Stimulated activated naive CD4-positive, alpha-beta T cell (primary cell): ENCODE results near the gene REL.
"Not testable (repeated sequence)": the region's sequence is repeated elsewhere in the genome, so short reads cannot be mapped to it uniquely, and the experiment has no call there.

Experiments used
- DNase-seq, 6 experiments: peaks; one replicate each; lab custom pipeline; 2025; lab: John Stamatoyannopoulos, UW

Gene REL

GRCh38 chr2:60925994-60926740 is 44.8 kb downstream of the REL start:
- no peak for DNase-seq

DNA sequence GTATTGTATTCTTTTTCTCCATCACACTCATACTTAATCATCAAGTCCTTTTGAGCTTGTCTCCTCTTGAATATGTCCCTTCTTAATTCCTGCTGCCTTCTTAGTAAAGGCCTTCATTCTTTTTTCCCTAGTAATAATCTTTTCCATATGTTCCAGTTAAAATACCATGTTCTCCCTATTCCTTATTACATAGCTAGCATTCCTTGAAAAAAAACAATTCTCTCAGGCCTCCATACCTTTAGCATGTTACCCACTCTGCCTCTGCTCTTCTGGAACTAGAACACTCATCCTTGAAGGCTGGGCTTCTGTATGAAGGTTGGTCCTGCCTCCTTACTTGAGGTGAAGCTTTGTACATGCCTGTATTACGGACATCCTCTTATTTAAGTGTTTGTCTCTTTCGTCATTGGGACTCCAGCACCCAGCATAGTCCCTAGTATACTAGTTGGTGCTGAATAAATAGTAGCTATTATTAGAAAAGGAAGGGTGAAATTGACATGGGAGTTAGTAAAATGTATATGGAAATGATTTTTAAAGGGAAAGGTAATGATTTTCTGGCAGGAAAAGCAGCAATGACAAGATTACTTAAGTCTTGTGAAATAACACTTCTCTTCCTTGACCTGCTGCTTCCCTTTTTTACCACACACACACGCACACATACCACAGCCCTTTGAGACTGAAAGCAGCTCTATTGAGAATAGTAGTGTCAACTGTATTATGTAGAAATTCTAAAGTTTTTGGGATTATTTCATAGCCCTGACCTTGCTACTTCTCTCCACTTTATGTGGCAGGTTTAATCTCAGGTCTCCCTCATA is 45.6 kb downstream of the REL start:
- DNase-seq: no peak

DNA sequence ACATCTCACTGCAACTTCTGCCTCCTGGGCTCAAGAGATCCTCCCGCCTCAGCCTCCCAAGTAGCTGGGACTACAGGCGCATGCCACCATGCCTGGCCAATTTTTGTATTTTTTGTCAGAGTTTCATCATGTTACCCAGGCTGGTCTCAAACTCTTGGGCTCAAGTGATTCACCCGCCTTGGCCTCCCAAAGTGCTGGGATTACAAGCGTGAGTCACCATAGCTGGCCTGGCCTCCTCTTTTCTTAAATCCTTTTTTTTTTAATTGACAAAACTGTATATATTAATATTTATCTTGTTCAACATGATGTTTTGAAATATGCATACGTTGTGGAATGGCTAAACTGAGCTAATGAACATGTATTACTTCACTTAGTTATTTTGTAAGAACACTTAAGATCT is 50.7 kb downstream of the REL start:
- not testable (repeated sequence) for DNase-seq

DNA sequence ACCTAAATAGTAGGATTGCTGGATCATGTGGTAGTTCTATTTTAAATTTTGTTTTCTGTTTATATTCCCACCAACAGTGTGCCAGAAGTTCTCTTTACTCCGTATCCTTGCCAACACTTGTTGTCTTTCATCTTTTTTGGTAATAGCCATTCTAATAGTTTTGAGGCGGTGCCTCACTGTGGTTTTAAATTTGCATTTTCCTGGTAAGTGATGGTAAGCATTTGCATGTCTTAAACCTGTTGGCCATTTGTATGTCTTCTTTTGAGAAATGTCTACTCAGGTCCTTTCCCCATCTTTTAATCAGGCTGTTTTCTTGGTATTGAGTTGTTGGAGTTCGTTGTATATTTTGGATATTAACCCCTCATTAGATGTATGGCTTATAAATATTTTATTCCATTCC is 51.6 kb downstream of the REL start:
- DNase-seq: no peak

GRCh38 chr2:60934165-60934722 is 52.9 kb downstream of the REL start:
- DNase-seq: no peak

DNA sequence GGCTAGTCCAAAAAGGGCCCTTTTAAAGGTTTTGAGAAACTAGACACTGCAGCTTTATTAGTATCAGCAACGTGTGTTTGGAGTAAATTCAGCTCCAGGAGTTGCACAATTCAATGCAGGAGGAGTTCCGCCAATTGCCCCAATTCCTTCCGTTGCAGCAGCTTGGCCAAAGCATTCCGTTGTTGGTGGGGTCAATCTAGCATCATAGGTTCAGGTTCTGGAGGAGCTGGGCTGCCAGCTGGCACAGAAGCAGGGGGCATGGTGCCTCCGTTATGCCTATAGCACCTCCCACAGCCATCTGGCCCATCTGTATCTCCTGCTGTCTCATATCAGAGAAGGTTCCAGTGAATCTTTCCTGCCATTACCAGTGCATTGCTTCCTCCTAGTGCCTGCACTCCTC is 55.4 kb downstream of the REL start:
- DNase-seq: no peak

DNA sequence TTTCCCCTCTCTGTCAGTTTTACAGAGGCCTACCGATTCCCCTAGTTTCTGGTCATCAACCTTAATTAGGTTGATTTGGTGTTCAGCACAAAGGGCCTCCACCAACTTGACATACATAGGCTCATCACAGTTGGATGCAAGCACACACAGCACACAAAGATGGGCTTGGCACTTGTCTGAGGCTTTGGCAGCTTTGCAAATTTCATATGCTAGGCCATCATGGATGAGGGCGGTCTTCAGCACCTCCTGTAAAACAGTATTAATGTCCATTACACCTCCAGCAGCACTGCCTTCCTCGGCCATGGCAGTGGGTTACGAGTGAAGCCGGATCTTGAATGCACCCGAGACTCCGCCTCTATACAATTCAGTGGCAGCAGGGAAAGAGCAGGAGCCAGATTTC is 56.9 kb downstream of the REL start:
- no peak for DNase-seq

- DNase-seq: no peak
Measured at GRCh38 chr2:60939622-60940021, 58.2 kb downstream of the REL start.

DNA sequence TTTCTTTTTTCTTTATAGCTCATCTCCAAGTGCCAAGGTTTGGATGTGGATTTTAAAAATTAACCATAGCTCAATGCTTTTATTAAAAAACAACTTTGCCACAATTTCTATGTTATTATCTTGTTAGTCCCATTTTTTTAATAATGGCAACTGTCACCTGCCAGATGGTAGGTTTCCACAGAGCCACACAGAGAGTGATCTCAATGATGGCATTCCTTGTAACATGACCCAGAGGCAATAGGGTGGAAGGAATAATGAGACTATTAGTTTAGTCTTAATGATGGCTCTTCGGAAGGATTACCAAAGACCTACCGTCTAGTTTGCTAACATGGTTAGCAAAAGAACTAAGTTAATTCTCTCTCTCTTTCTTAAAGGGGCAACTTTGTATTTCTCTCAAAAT is 64.0 kb downstream of the REL start:
- DNase-seq: no peak

- no peak for DNase-seq
Measured at GRCh38 chr2:60947056-60947455, 65.7 kb downstream of the REL start.

- DNase-seq: no peak
Measured at GRCh38 chr2:60948161-60948560, 66.8 kb downstream of the REL start.

GRCh38 chr2:60948926-60949579 is 67.7 kb downstream of the REL start:
- DNase-seq: no peak

GRCh38 chr2:60954139-60954538 is 72.8 kb downstream of the REL start:
- no peak for DNase-seq

GRCh38 chr2:60957224-60957623 is 75.8 kb downstream of the REL start:
- DNase-seq: no peak

GRCh38 chr2:60957643-60958042 is 76.3 kb downstream of the REL start:
- DNase-seq: no peak

DNA sequence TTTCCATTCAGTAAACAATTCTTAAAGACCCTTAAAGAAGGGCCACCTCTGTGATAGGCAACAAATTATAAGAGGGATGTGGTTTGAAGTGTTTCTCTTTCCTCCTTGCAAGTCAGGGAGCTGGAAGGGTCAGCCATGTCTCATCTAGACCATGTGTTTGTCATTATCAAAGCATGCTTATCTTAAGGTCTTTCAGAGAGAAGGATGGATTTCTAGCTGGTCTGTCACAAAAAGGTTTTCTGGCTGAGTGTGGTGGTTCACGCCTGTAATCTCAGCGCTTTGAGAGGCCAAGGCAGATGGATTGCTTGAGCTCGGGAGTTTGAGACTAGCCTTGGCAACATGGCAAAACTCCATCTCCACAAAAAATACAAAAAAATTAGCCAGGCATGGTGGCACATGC is 77.0 kb downstream of the REL start:
- no peak for DNase-seq

DNA sequence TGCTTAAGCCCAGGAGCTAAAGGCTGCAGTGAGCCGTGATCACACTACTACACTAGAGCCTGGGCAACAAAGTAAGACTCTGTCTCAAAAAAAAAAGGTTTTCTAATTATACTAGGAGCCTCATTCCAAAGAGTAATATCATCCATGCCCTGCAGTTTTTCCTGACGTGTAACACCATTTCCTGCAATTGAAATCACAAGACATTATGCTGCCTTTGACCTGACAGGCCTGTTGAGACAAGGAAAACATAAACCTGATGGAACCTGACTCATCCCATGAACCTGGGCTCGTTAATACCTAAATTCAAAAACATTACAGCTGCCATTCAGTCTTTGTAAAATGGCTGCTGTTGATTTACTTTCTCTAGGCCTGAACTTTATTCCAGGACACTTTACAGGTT is 77.4 kb downstream of the REL start:
- no peak for DNase-seq

DNA sequence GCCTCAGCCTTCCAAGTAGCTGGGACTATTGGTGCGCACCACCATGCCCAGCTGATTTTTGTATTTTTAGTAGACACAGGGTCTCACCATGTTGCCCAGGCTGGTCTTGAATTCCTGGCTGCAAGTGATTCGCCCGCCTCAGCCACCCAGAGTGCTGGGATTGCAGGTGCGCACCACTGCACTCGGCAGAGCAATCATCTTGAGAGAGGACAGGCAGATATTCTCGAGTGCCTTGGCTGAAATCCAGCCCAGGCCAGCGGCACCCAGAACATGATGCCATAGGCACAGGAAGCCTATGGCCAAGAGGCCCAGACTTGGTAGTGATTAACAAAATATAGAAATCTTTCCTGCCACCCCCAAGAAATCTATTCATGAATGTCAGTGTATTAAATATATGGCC is 78.1 kb downstream of the REL start:
- no peak for DNase-seq

- DNase-seq: no peak
Measured at GRCh38 chr2:60960706-60961105, 79.3 kb downstream of the REL start.

DNA sequence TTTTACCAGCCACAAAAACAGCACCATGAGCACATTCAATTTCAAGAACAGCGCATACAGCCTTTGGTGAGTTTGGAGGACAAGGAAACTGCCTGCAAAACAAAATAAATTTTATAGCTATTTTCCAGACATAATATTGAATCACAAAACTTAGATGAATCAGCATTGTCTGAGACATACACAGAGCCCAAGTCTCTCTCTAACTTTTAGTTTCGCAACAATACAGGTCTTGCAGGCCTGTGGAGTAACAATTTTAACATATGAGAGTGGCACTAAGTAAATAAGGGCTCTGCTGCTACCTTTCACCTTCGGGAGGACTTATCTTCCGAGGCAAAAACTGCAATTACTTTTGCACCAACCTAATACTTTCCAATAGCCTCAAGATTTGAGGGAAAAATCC is 80.1 kb downstream of the REL start:
- no peak for DNase-seq

- no peak for DNase-seq
Measured at GRCh38 chr2:60962528-60962927, 81.2 kb downstream of the REL start.

- no peak for DNase-seq
Measured at GRCh38 chr2:60963190-60963589, 81.8 kb downstream of the REL start.
